IMR-90 (cell line): ENCODE data around the gene CSNK1D. TPM values are rescaled to one million over a fixed set of nuclear protein-coding genes. Genes with fewer than 3 reads are reported as not detected.

Experiments used
- ATAC-seq: fragments of 200-7000 bp; cut with Tn5 transposase; 2 replicates; pipeline ENCODE4 v1.9.1; 2020; ENCODE audit warnings: low read depth, mild to moderate bottlenecking, moderate library complexity
- BruUV-seq: library from RNA; stranded (reverse); fragments of 400-500 nt; replicated peaks from 2 replicates; lab custom pipeline; 2021; lab: Mats Ljungman, UMichigan
- CTCF ChIA-PET: fragments of 300-600 bp; formaldehyde crosslinking; extraction: SDS; loops from one replicate; lab custom pipeline; 2021; ENCODE audit warnings: antibody characterized with exemption; lab: Yijun Ruan, JAX
- POLR2A ChIA-PET: fragments of 300-600 bp; sonication (Branson Sonifier 250); formaldehyde crosslinking; loops from one replicate; lab custom pipeline; 2022; ENCODE audit warnings: antibody characterized with exemption; ENCODE audit not compliant: unreplicated experiment; lab: Charles Lee
- DNase-seq: peaks from one replicate; pipeline ENCODE4 v3.0.0; 2013
- H2AFZ ChIP-seq: replicated peaks from 2 replicates; pipeline ENCODE3; 2013; ENCODE audit warnings: low read length, mild to moderate bottlenecking; ENCODE audit not compliant: poor library complexity
- H2AK5ac ChIP-seq: 2 replicates; pipeline ENCODE4 v1.6.1; 2013; ENCODE audit warnings: low read depth, low read length, inconsistent platforms
- H2AK9ac ChIP-seq: replicated peaks from 2 replicates; pipeline ENCODE3; 2013; ENCODE audit warnings: mild to moderate bottlenecking, low read depth, low read length, moderate library complexity; ENCODE audit not compliant: poor library complexity
- H2BK120ac ChIP-seq: 2 replicates; pipeline ENCODE4 v1.6.1; 2013; ENCODE audit warnings: low read depth, low read length, inconsistent platforms
- H2BK15ac ChIP-seq: 3 replicates; pipeline ENCODE4 v1.6.1; 2013; ENCODE audit warnings: low read depth, low read length, inconsistent platforms
- H2BK20ac ChIP-seq: 2 replicates; pipeline ENCODE4 v1.6.1; 2013; ENCODE audit warnings: low read depth, mild to moderate bottlenecking, inconsistent platforms, low read length, moderate library complexity
- H2BK5ac ChIP-seq: 2 replicates; pipeline ENCODE4 v1.6.1; 2013; ENCODE audit warnings: mild to moderate bottlenecking, low read depth, low read length, inconsistent platforms; ENCODE audit not compliant: poor library complexity, severe bottlenecking
- H3K14ac ChIP-seq: replicated peaks from 2 replicates; pipeline ENCODE4 v1.6.1; 2013; ENCODE audit warnings: low read depth, low read length, inconsistent platforms
- H3K18ac ChIP-seq: 2 replicates; pipeline ENCODE4 v1.6.1; 2013; ENCODE audit warnings: low read depth, low read length, control low read depth
- H3K23ac ChIP-seq: 2 replicates; pipeline ENCODE4 v1.6.1; 2013; ENCODE audit warnings: low read depth, low read length, inconsistent platforms
- H3K27ac ChIP-seq: 2 replicates; pipeline ENCODE4 v1.5.1; 2013; ENCODE audit warnings: mild to moderate bottlenecking, control low read depth, low read length; ENCODE audit not compliant: insufficient read depth
- H3K27me3 ChIP-seq: 2 replicates; pipeline ENCODE4 v1.6.1; 2013; ENCODE audit warnings: low read length; ENCODE audit not compliant: control insufficient read depth, insufficient read depth
- H3K36me3 ChIP-seq: 2 replicates; pipeline ENCODE4 v1.6.1; 2013; ENCODE audit warnings: low read length, mixed read lengths; ENCODE audit not compliant: control insufficient read depth, insufficient read depth
- H3K4ac ChIP-seq: 2 replicates; pipeline ENCODE4 v1.6.1; 2013; ENCODE audit warnings: low read depth, low read length, inconsistent platforms
- H3K4me1 ChIP-seq: 2 replicates; pipeline ENCODE4 v1.6.1; 2013; ENCODE audit warnings: low read length, mixed read lengths; ENCODE audit not compliant: control insufficient read depth, insufficient read depth
- H3K4me2 ChIP-seq: 2 replicates; pipeline ENCODE4 v1.6.1; 2013; ENCODE audit warnings: low read depth, mild to moderate bottlenecking, control low read depth, low read length, moderate library complexity
- H3K4me3 ChIP-seq: 2 replicates; pipeline ENCODE4 v1.5.1; 2013; ENCODE audit warnings: low read depth, mild to moderate bottlenecking, control low read depth, low read length, moderate library complexity; ENCODE audit not compliant: insufficient read depth
- H3K56ac ChIP-seq: 2 replicates; pipeline ENCODE4 v1.6.1; 2013; ENCODE audit warnings: low read length, inconsistent platforms; ENCODE audit not compliant: insufficient read depth; ENCODE audit errors: extremely low read depth
- H3K79me1 ChIP-seq, 2 experiments: 2 replicates each; pipeline ENCODE4 v1.6.1; 2013; ENCODE audit warnings: low read length in 2 of 2, inconsistent platforms in 1 of 2, low read depth in 1 of 2
- H3K9ac ChIP-seq: 2 replicates; pipeline ENCODE4 v1.6.1; 2013; ENCODE audit warnings: low read depth, low read length, control low read depth
- H3K9me1 ChIP-seq: 2 replicates; pipeline ENCODE4 v1.6.1; 2013; ENCODE audit warnings: low read length, inconsistent platforms; ENCODE audit not compliant: insufficient read depth
- H3K9me3 ChIP-seq: 2 replicates; pipeline ENCODE4 v1.6.1; 2013; ENCODE audit warnings: low read length; ENCODE audit not compliant: control insufficient read depth, insufficient read depth
- H4K20me1 ChIP-seq: 2 replicates; pipeline ENCODE4 v1.6.1; 2013; ENCODE audit warnings: low read length, inconsistent platforms; ENCODE audit not compliant: insufficient read depth
- H4K5ac ChIP-seq: 2 replicates; pipeline ENCODE4 v1.6.1; 2013; ENCODE audit warnings: mild to moderate bottlenecking, low read depth, low read length, control low read depth
- H4K8ac ChIP-seq, 2 experiments: 2 replicates each; pipeline ENCODE4 v1.6.1; 2013; ENCODE audit warnings: low read depth in 2 of 2, low read length in 2 of 2, control low read depth in 1 of 2, inconsistent platforms in 1 of 2
- H4K91ac ChIP-seq: 2 replicates; pipeline ENCODE4 v1.6.1; 2013; ENCODE audit warnings: low read depth, low read length, inconsistent platforms; ENCODE audit not compliant: insufficient read depth
- BHLHE40 ChIP-seq: fragments of 150-350 bp; IDR thresholded peaks from 2 replicates; pipeline ENCODE4 v1.6.1; 2016; ENCODE audit warnings: mild to moderate bottlenecking, low read depth, low read length
- CEBPB ChIP-seq: IDR thresholded peaks from 2 replicates; pipeline ENCODE4 v1.6.1; 2012; ENCODE audit warnings: low read depth, low read length, improper control_type of control experiment
- CHD1 ChIP-seq: IDR thresholded peaks from 2 replicates; pipeline ENCODE4 v1.6.1; 2012; ENCODE audit warnings: low read depth, low read length, improper control_type of control experiment
- FOS ChIP-seq: fragments of 150-350 bp; IDR thresholded peaks from 2 replicates; pipeline ENCODE4 v1.6.1; 2016; ENCODE audit warnings: low read depth, low read length
- MAFK ChIP-seq: IDR thresholded peaks from 2 replicates; pipeline ENCODE4 v1.6.1; 2012; ENCODE audit warnings: low read depth, low read length, improper control_type of control experiment
- MAZ ChIP-seq: IDR thresholded peaks from 2 replicates; pipeline ENCODE4 v1.6.1; 2012; ENCODE audit warnings: low read depth, mild to moderate bottlenecking, low read length, improper control_type of control experiment, moderate library complexity, borderline replicate concordance
- MXI1 ChIP-seq: IDR thresholded peaks from 2 replicates; pipeline ENCODE4 v1.6.1; 2012; ENCODE audit warnings: low read depth, mild to moderate bottlenecking, low read length, moderate library complexity, borderline replicate concordance
- NFE2L2 ChIP-seq: fragments of 150-350 bp; IDR thresholded peaks from 2 replicates; pipeline ENCODE4 v1.6.1; 2016; ENCODE audit warnings: low read depth, mild to moderate bottlenecking, low read length
- POLR2A ChIP-seq: IDR thresholded peaks from 2 replicates; pipeline ENCODE4 v1.6.1; 2012; ENCODE audit warnings: mild to moderate bottlenecking, low read depth, low read length
- RAD21 ChIP-seq: IDR thresholded peaks from 2 replicates; pipeline ENCODE4 v1.6.1; 2012; ENCODE audit warnings: low read length, improper control_type of control experiment
- RCOR1 ChIP-seq: IDR thresholded peaks from 2 replicates; pipeline ENCODE4 v1.6.1; 2012; ENCODE audit warnings: mild to moderate bottlenecking, low read length, improper control_type of control experiment; ENCODE audit not compliant: insufficient replicate concordance
- RFX5 ChIP-seq: IDR thresholded peaks from 2 replicates; pipeline ENCODE4 v1.8.0; 2012; ENCODE audit warnings: low read depth, mild to moderate bottlenecking, low read length, moderate library complexity
- SMC3 ChIP-seq: fragments of 150-350 bp; IDR thresholded peaks from 2 replicates; pipeline ENCODE4 v1.6.1; 2016; ENCODE audit warnings: low read depth, mild to moderate bottlenecking, antibody characterized with exemption, low read length, moderate library complexity
- WGBS, 2 experiments: methylation state at CpG; one replicate each; pipeline versions ENCODE4 v1.1.5 to v1.1.7; 2013; ENCODE audit warnings: missing lambda C conversion rate in 2 of 2; ENCODE audit not compliant: insufficient read length in 1 of 2; ENCODE audit errors: extremely low coverage in 2 of 2; 5-methylcytosine and 5-hydroxymethylcytosine counted together
- dilution Hi-C: fragments of 300-500 bp; cut with HindIII; formaldehyde crosslinking; loops from one replicate; pipeline ENCODE4 v1.14.3; 2018; ENCODE audit warnings: low sequenced_read_pairs; ENCODE audit not compliant: unreplicated experiment
- in situ Hi-C: fragments of 300-500 bp; cut with MboI; formaldehyde crosslinking; loops from 3 replicates; pipeline ENCODE4 v1.14.3; 2019; ENCODE audit warnings: low sequenced_read_pairs, inconsistent platforms, mixed read lengths
- intact Hi-C: fragments of 100-400 bp; cut with micrococcal nuclease; formaldehyde crosslinking; loops from 2 replicates; pipeline ENCODE4 v1.10.0; 2022
- polyA plus RNA-seq, 3 experiments: library from polyadenylated mRNA; depleted of rRNA; stranded (reverse); fragments of >200 nt; gene quantifications; 2 replicates each; pipeline ENCODE4 v1.2.3, GENCODE V29; 2012; ENCODE audit warnings: low replicate concordance in 1 of 3
- total RNA-seq: library from RNA; depleted of rRNA; stranded (reverse); fragments of >200 nt; gene quantifications from 2 replicates; pipeline ENCODE4 v1.2.3, GENCODE V29; 2012
- TF ChIP-seq, protein P1 (sequence below): fragments of 150-350 bp; IDR thresholded peaks from 2 replicates; pipeline ENCODE4 v1.6.1; 2017; ENCODE audit warnings: mild to moderate bottlenecking, antibody characterized with exemption, low read length, low read depth
- TF ChIP-seq, protein P2 (sequence below): conservative IDR thresholded peaks from 2 replicates; pipeline ENCODE4 v1.5.1; 2012; ENCODE audit warnings: mild to moderate bottlenecking, low read depth, low read length, improper control_type of control experiment

Gene CSNK1D
- total and polyA plus RNA-seq, 2 of the 4 experiments (the other 2 are of a cell fraction): 47.1 to 186 TPM

DNA sequence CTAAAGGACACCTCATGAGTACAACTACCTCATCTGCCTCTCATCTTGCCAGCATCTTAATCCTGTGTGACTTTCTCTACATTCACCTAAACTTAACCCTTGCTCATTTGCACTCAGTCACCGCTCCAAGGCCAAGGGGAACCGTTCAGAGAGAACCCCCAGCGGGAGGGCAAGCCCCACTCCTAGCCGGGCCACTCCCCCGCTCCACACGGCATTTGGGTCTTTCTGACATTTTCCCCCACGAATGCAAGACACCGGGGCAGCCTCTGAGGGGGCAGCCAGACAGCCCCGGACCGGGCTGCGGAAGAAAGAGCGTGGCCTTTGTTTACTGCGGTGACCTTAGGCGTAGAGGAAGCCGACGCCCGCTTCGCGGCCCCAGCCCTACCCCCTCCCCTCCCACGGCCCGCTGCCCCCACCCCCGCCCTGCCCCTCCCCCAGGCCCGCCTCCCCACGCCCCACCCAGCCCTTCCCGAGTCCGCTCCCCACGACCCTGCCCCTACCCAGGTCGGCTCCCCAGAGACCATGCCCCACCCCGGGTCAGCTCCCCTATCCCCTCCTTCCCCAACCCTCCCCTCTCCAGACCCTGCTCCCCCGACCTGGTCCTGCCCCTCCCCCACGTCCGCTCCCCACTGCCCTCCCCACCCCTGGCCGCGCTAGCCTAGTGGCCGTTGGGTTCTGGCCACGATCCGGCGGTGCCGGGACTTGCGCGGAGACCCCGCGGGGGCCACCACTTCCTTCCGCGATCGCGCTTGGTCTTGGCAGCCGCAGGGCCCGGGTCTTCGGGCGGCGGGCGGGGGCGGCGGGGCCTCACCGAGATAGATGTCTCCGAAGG lies 789 bp downstream of the CSNK1D start:
- DNase-seq (no peak), ATAC-seq (peak; percentile 24)
- Histone ChIP-seq H3K4me3 (peak overlapping the region; percentile 99), H3K4me2 (peak overlapping the region; percentile 99), H3K4ac (peak overlapping the region; percentile 84), H2BK15ac (no peak overlapping the region), H4K8ac (peak overlapping the region; percentile 36 to 85; a peak in 2 of 4 replicates), H3K56ac (no peak overlapping the region; the same call in 1 of the 2 replicates), H4K91ac (peak overlapping the region; percentile 8; the same call in 1 of the 2 replicates), H3K36me3 (peaks cover 26% of the 10 kb centered on the region), H2BK120ac (0 out of 2 replicates have a peak overlapping the region, but pooled peaks have one; percentile 0), H3K9me3 (no peaks in the 10 kb centered on the region), H3K9ac (peak overlapping the region; percentile 96), H3K14ac (peak overlapping the region; percentile 93), H3K27me3 (no peaks in the 10 kb centered on the region), H3K4me1 (peaks cover 31% of the 10 kb centered on the region), H3K9me1 (peaks cover 26% of the 10 kb centered on the region), H3K18ac (peak overlapping the region; percentile 57), H2BK5ac (peak overlapping the region; percentile 100), H2AK5ac (peak overlapping the region; percentile 77), H2AFZ (peak overlapping the region; percentile 98), H2BK20ac (no peak overlapping the region), H3K79me1 (peaks cover 7 to 49% of the 10 kb centered on the region in 2 experiments), H2AK9ac (peak overlapping the region; percentile 98), H3K27ac (peak overlapping the region; percentile 96), H4K20me1 (peaks cover 51% of the 10 kb centered on the region), H4K5ac (peak overlapping the region; percentile 0; the same call in 1 of the 2 replicates), H3K23ac (peak overlapping the region; percentile 20)
- in situ Hi-C loops (no loop called here), dilution Hi-C loops (no loop called here), intact Hi-C loops (no loop called here)
- POLR2A ChIA-PET: interaction anchor here (0.9 to 1.5 kb wide), 2 partner anchors 20 to 22 kb away, joined by 3 to 4 read pairs; no protein-coding TSS in a partner anchor
- CTCF ChIA-PET: no interaction called here
- WGBS, 2 experiments: 0% methylated on average over 19 of the region's 57 CpGs; no CpG with 5 or more reads in 1 of the 2 experiments
- no TSS peak for BruUV-seq
- TF ChIP-seq, protein P1, sequence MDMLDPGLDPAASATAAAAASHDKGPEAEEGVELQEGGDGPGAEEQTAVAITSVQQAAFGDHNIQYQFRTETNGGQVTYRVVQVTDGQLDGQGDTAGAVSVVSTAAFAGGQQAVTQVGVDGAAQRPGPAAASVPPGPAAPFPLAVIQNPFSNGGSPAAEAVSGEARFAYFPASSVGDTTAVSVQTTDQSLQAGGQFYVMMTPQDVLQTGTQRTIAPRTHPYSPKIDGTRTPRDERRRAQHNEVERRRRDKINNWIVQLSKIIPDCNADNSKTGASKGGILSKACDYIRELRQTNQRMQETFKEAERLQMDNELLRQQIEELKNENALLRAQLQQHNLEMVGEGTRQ: no peak
- no peak for TF ChIP-seq CEBPB
- TF ChIP-seq MAFK: no peak
- TF ChIP-seq SMC3: no peak
- TF ChIP-seq FOS: no peak
- no peak for TF ChIP-seq NFE2L2
- TF ChIP-seq BHLHE40: no peak
- no peak for TF ChIP-seq CHD1
- no peak for TF ChIP-seq MXI1
- TF ChIP-seq, protein P2, sequence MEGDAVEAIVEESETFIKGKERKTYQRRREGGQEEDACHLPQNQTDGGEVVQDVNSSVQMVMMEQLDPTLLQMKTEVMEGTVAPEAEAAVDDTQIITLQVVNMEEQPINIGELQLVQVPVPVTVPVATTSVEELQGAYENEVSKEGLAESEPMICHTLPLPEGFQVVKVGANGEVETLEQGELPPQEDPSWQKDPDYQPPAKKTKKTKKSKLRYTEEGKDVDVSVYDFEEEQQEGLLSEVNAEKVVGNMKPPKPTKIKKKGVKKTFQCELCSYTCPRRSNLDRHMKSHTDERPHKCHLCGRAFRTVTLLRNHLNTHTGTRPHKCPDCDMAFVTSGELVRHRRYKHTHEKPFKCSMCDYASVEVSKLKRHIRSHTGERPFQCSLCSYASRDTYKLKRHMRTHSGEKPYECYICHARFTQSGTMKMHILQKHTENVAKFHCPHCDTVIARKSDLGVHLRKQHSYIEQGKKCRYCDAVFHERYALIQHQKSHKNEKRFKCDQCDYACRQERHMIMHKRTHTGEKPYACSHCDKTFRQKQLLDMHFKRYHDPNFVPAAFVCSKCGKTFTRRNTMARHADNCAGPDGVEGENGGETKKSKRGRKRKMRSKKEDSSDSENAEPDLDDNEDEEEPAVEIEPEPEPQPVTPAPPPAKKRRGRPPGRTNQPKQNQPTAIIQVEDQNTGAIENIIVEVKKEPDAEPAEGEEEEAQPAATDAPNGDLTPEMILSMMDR: no peak
- no peak for TF ChIP-seq RAD21
- no peak for TF ChIP-seq POLR2A
- TF ChIP-seq MAZ: no peak
- TF ChIP-seq RFX5: no peak
- no peak for TF ChIP-seq RCOR1
